Activated CD4-positive, alpha-beta T cell treated with anti-CD3 and anti-CD28 coated beads for 36 hours (primary cell): ENCODE results near the gene SLC25A10. TPM values are rescaled to one million over a fixed set of nuclear protein-coding genes. Genes with fewer than 3 reads are reported as not detected.
"Not testable (repeated sequence)": the region's sequence is repeated elsewhere in the genome, so short reads cannot be mapped to it uniquely, and the experiment has no call there.

ENCODE experiments used
- ATAC-seq: fragments of 200-7000 bp; cut with Tn5 transposase; one replicate; pipeline ENCODE4 v1.10.0; 2021; ENCODE audit warnings: mild to moderate bottlenecking, moderate library complexity
- CTCF ChIA-PET: fragments of 350-600 bp; sonication (Branson Sonifier 250); formaldehyde crosslinking; loops from one replicate; lab custom pipeline; 2021; ENCODE audit warnings: antibody characterized with exemption; lab: Charles Lee
- POLR2A ChIA-PET: fragments of 350-600 bp; sonication (Branson Sonifier 250); formaldehyde crosslinking; loops from one replicate; lab custom pipeline; 2021; ENCODE audit warnings: antibody characterized with exemption, inconsistent platforms; lab: Charles Lee
- DNase-seq: peaks from one replicate; pipeline ENCODE4 v3.0.0-alpha.2; 2020
- H3K27ac Mint-ChIP-seq: one replicate; pipeline ENCODE4 v1.8.0; 2021; ENCODE audit warnings: mixed read lengths
- H3K27me3 Mint-ChIP-seq: one replicate; pipeline ENCODE4 v1.8.0; 2021; ENCODE audit warnings: mixed read lengths
- H3K36me3 Mint-ChIP-seq: one replicate; pipeline ENCODE4 v1.8.0; 2021; ENCODE audit warnings: low read depth, mixed read lengths
- H3K4me1 Mint-ChIP-seq: one replicate; pipeline ENCODE4 v1.8.0; 2021; ENCODE audit warnings: mixed read lengths
- H3K4me3 Mint-ChIP-seq: one replicate; pipeline ENCODE4 v1.8.0; 2021; ENCODE audit warnings: mild to moderate bottlenecking, moderate library complexity, mixed read lengths
- H3K9me3 Mint-ChIP-seq: one replicate; pipeline ENCODE4 v1.8.0; 2021; ENCODE audit warnings: low read depth, mixed read lengths
- intact Hi-C, 2 experiments: fragments of 100-400 bp; cut with DNase I in 1 of 2; cut with micrococcal nuclease in 1 of 2; formaldehyde crosslinking; loops; one replicate each; pipeline versions ENCODE4 v1.14.2 to v1.15.1; 2022 to 2024; cut with DNase I, micrococcal nuclease
- total RNA-seq, 2 experiments: library from RNA; stranded (reverse); gene quantifications; one replicate each; pipeline ENCODE4 v1.2.3, GENCODE V29; 2021

SLC25A10 gene
- total RNA-seq, 2 experiments from 2014 or later = 28.6 to 31.8 TPM

DNA sequence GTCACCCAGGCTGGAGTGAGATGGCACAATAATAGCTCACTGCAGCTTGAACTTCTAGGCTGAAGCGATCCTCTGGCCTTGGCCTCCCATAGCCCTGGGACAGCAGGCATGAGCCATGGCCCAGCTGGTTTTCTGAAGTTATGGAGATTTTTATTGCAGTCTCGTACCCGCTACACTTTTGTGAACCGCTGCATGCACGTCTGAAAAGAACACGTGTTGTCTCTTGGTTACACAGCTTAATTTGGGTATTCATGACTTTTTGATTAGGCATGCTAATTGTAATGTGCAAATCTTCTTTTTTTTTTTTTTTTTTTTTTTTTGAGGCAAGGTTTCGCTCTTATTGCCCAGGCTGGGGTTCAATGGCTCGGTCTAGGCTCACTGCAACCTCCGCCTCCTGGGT lies 13.4 kb downstream of the SLC25A10 start:
- Mint-ChIP-seq H3K9me3 (no peaks in the 10 kb centered on the region), H3K27ac (no peak overlapping the region), H3K4me1 (no peaks in the 10 kb centered on the region), H3K36me3 (no peaks in the 10 kb centered on the region), H3K27me3 (peaks cover 11% of the 10 kb centered on the region), H3K4me3 (no peak overlapping the region)
- ChIA-PET CTCF (interaction anchor here (0.7 to 1.0 kb wide), 3 partner anchors 11 to 199 kb away, joined by 3 to 6 read pairs (median 3); no protein-coding TSS in a partner anchor), POLR2A (interaction anchor here (0.6 to 1.1 kb wide), 2 partner anchors 12 to 90 kb away, joined by 3 to 8 read pairs; no protein-coding TSS in a partner anchor)
- DNase-seq = no peak
- intact Hi-C loops = no loop called here
- no peak for ATAC-seq

DNA sequence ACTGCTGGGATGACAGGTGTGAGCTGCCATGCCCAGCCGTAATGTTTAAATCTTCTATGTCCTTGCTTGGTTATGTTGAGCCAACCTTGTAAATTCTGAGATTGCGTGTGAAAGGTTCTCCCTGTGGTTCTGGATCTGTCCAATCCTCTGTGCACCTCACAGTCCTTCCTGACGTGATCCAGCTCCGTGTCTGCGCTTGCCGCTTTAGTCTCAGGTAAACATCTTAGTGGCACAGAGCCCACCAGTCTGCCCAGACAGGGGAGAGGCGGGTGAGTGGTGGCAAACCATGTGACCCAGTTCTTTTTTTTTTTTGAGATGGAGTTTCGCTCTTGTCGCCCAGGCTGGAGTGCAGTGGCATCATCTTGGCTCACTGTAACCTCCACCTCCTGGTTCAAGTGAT lies 13.9 kb downstream of the SLC25A10 start:
- no peaks in the 10 kb centered on the region for H3K9me3 Mint-ChIP-seq
- ChIA-PET CTCF (interaction anchor here (1.0 kb wide), 1 partner anchor 11 kb away, joined by 6 read pairs; no protein-coding TSS in a partner anchor), POLR2A (interaction anchor here (0.6 to 1.1 kb wide), 2 partner anchors 13 to 89 kb away, joined by 3 to 8 read pairs; no protein-coding TSS in a partner anchor)

DNA sequence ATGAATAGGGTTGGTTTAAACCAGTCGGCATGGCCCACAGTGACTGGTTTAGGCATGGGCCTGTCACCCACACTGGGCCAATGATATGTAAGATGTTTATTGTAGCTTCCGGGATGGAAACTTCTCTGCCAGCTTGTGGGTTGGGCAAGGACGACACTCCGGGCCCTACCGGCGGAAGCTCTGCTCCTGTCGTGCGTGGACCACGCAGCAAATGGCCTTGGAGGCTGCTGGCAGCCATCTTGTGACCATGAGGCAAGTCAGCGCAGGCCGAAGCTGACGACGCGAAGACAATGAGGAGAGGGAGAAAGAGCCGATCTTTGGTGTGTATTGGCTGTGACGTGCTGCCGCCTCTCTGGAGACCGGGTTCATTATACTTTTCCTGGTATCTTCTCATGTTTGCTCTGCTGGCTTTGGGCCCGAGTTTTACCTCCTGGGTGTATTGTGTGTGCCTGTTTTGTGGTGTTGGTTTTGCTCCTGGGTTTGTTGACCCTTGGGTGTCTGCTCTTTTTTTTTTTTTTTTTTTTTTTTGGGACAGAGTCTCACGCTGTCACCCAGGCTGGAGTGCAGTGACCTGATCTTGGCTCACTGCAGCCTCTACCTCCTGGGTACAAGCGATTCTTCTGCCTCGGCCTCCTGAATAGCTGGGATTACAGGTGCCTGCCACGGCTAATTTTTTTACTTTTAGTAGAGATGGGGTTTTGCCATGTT lies 15.4 kb downstream of the SLC25A10 start:
- CTCF ChIA-PET = interaction anchor here (0.6 kb wide), 1 partner anchor 91 kb away, joined by 3 read pairs; no protein-coding TSS in a partner anchor
- peaks cover 16% of the 10 kb centered on the region for H3K27me3 Mint-ChIP-seq
- H3K4me1 Mint-ChIP-seq = no peaks in the 10 kb centered on the region
- no peaks in the 10 kb centered on the region for H3K9me3 Mint-ChIP-seq
- H3K4me3 Mint-ChIP-seq = no peak overlapping the region
- H3K27ac Mint-ChIP-seq = no peak overlapping the region
- intact Hi-C loops = no loop called here
- H3K36me3 Mint-ChIP-seq = no peaks in the 10 kb centered on the region
- POLR2A ChIA-PET = interaction anchor here (0.7 kb wide), 1 partner anchor 14 kb away, joined by 4 read pairs; no protein-coding TSS in a partner anchor
- DNase-seq (no peak), ATAC-seq (no peak)

More for the DNA sequence above, 13.9 kb downstream of the SLC25A10 start:
- Mint-ChIP-seq H3K4me1 (no peaks in the 10 kb centered on the region), H3K36me3 (no peaks in the 10 kb centered on the region), H3K27me3 (peaks cover 14% of the 10 kb centered on the region), H3K4me3 (no peak overlapping the region), H3K27ac (no peak overlapping the region)
- no peak for ATAC-seq
- intact Hi-C loops = no loop called here
- DNase-seq = no peak

DNA sequence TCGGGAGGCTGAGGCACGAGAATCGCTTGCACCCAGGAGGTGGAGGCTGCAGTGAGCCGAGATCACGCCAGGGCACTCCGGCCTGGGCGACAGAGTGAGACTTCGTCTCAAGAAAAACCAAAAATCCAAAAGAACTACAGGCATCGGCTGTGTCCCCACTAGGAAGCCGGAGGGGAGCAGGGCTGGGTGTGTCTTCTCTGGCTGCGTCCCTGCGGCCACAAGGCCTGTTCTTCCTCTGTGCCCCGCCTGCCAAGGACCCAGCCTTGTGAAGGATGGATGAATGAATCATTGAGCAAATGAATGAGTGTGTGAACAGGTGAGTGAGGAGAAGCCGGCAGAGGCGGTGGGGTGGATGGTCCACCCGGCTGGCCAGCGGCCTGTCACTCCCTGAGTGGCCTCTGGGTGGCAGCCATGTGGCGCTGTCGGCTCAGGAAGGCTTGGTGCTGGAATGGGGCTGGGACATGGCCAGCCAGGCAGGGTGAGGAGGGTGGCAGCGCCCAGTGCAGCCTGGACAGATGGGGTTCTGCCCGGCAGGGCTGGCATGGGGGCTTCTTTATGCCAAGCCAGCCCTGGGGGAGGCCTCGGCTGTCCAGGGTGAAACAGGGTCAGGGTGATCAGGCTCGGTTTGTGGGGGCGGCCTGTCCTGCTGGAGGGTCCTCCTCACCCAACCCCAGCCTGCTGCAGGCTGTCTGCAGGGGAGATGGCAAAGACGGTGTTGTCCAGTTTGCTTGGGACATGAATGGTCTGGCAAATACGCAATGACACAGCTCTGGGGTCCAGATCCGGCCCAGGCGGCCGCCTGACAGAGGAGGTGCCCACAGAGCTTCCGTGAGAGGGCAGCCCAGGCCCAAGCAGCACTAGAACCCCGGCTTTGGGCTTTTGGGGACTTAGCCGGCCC lies 21.7 kb downstream of the SLC25A10 start:
- POLR2A ChIA-PET = interaction anchor here (0.6 kb wide), 1 partner anchor 97 kb away, joined by 3 read pairs; no protein-coding TSS in a partner anchor
- peak; percentile 96 for ATAC-seq
- H3K27ac Mint-ChIP-seq = no peak overlapping the region

DNA sequence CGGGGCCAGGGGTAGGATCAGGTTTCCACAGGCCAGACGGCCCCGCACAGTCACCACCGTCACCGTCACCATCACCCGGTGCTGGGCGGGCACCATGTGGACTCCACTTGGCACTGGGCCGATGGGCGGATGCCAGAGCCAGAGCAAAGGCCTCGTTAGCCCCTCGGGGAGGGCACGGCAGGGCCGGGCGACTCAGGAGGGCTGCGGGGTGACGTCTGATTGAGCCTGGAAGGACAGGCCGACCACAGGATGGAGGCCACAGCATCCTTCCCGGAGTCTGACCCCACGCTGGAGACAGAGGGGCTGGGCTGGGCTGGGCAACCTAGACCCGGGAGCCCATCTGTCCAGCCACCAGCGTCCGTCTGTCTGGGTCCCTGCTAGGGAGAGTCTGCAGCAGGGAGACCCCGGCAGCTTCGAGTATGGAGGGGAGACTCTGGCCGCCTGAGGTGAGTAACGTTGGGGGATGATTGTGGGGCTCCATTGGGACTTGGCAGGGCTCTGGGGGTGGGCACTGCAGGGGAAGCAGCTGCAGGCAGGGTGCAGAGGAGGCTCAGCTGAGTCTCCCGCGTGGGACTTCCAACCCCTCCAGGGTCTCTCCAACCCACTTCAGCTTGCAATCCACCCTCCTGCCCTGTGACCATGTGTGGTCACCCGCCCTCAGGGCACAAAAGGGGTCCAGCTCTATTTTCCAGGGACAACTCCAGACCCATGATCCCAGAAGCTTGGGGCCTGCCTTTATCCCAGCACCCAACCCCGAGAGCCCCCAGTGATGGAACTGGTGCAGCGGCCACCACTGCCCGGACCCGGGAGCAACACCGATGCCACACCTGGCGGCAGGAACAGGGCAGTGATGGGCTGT lies 22.6 kb downstream of the SLC25A10 start:
- intact Hi-C loops = no loop called here
- H3K4me1 Mint-ChIP-seq = peaks cover 7% of the 10 kb centered on the region
- no peak overlapping the region for H3K4me3 Mint-ChIP-seq
- DNase-seq = no peak
- no peaks in the 10 kb centered on the region for H3K36me3 Mint-ChIP-seq
- CTCF ChIA-PET = interaction anchor here (0.8 to 1.4 kb wide), 4 partner anchors 20 to 225 kb away, joined by 3 to 4 read pairs (median 4); no protein-coding TSS in a partner anchor
- H3K27ac Mint-ChIP-seq = no peak overlapping the region
- H3K27me3 Mint-ChIP-seq = peaks cover 16% of the 10 kb centered on the region
- H3K9me3 Mint-ChIP-seq = no peaks in the 10 kb centered on the region
- POLR2A ChIA-PET = interaction anchor here (0.6 kb wide), 1 partner anchor 96 kb away, joined by 3 read pairs; no protein-coding TSS in a partner anchor
- no peak for ATAC-seq

More for the DNA sequence above, 21.7 kb downstream of the SLC25A10 start:
- CTCF ChIA-PET = interaction anchor here (0.5 to 1.1 kb wide), 3 partner anchors 20 to 191 kb away, joined by 3 to 4 read pairs (median 4); no protein-coding TSS in a partner anchor
- Mint-ChIP-seq H3K4me1 (peaks cover 7% of the 10 kb centered on the region), H3K4me3 (no peak overlapping the region), H3K9me3 (no peaks in the 10 kb centered on the region), H3K36me3 (no peaks in the 10 kb centered on the region), H3K27me3 (peaks cover 16% of the 10 kb centered on the region)
- intact Hi-C loops = loop anchor here in 1 of 2 experiments (1.0 kb wide), 4 partner anchors 99 to 288 kb away; partner anchors contain the start of gene P4HB
- peak; percentile 87 for DNase-seq

DNA sequence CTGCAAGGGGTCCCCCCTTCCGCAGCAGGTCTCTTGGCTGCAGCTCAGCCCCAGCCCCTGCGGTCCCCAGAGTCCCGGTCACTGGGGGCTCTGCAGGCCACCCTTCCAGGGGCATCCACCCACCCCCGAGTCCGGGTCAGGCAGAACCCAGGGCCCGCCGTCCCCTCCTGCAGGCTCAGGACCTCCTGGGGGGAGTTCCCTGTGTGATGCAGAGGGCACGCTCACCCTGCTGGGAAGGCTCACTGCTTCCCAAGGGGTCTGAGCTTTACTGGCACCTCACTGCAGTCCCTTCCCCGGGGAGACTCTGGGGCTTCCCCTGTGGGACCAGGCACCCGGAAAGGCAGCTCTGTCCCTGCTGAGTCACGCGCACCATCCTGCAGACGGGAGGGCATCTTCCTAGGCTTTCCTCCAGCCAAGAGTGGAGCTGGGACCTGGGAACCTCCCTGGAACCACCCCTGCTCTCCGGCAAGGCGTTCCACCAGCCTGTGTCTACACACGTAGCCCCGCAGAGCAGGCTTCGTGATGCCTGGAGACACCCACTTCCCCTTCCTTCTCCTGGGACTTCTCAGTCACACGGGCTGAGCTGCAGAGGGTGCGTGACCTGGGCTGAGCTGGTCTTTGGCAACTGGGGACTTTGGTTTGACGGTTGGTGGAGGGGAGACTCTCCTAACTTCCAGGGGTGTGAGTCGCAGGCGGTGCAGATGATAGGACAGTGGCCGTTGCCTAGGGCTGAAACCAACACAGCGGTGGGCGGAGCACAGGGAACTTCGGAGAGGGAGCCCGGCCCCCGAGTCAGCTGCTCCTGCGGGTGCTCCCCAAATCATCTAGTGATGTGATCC lies 23.4 kb downstream of the SLC25A10 start:
- intact Hi-C loops = no loop called here
- peaks cover 7% of the 10 kb centered on the region for H3K4me1 Mint-ChIP-seq
- POLR2A ChIA-PET = no interaction called here

DNA sequence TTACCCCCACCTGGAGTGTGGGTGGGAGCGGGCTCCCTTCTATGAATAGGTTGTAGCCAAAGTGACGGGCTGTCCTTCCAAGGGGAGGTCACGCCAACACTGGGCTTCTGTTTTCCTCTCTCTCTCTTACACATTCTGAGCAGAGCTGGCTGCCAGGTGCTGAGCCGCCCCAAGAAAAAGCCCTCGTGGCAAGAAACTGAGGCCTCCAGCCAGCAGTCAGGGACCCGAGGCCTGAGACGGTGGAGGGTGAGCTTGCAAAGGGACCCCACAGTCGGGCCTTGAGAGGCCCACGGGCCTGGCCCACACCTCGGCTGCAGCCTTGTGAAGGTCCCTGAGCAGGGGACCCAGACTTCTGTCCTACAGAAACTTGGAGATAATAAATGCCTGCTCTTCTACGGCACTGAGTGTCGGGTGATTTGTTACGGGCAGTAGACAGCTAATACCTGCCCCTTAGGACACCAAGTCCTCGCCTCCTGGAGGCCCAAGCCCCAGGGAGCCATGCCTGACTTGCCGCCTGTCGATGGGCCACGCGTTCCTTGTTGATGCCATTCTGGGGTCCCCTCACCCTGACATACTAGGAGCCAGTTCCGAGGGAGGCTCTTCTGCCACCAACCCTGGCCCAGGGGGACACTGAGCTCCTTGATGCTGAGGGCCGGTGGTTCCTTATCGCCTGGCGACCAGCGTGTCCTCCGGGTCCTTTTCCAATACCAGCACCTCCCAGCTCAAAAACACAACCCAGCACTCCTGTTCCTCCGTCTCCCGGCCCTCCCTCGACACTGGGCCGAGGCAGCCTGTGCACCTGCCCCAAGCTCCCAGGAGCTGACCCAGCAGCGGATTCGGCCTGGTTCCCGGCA lies 26.1 kb downstream of the SLC25A10 start:
- H3K4me1 Mint-ChIP-seq = peaks cover 7% of the 10 kb centered on the region
- ChIA-PET POLR2A (no interaction called here), CTCF (interaction anchor here (0.7 kb wide), 1 partner anchor 560 kb away, joined by 3 read pairs; no protein-coding TSS in a partner anchor)
- intact Hi-C loops = no loop called here
- H3K27me3 Mint-ChIP-seq = peaks cover 12% of the 10 kb centered on the region
- ATAC-seq (no peak), DNase-seq (no peak)
- H3K9me3 Mint-ChIP-seq = no peaks in the 10 kb centered on the region
- H3K4me3 Mint-ChIP-seq = no peak overlapping the region
- no peak overlapping the region for H3K27ac Mint-ChIP-seq
- H3K36me3 Mint-ChIP-seq = no peaks in the 10 kb centered on the region

More for the DNA sequence above, 23.4 kb downstream of the SLC25A10 start:
- CTCF ChIA-PET = interaction anchor here (0.8 to 1.4 kb wide), 3 partner anchors 56 to 224 kb away, joined by 3 to 4 read pairs (median 4); no protein-coding TSS in a partner anchor
- ATAC-seq (peak; percentile 25), DNase-seq (peak; percentile 44)
- Mint-ChIP-seq H3K27me3 (peaks cover 14% of the 10 kb centered on the region), H3K27ac (no peak overlapping the region), H3K4me3 (peak overlapping the region; percentile 28), H3K36me3 (no peaks in the 10 kb centered on the region), H3K9me3 (no peaks in the 10 kb centered on the region)

DNA sequence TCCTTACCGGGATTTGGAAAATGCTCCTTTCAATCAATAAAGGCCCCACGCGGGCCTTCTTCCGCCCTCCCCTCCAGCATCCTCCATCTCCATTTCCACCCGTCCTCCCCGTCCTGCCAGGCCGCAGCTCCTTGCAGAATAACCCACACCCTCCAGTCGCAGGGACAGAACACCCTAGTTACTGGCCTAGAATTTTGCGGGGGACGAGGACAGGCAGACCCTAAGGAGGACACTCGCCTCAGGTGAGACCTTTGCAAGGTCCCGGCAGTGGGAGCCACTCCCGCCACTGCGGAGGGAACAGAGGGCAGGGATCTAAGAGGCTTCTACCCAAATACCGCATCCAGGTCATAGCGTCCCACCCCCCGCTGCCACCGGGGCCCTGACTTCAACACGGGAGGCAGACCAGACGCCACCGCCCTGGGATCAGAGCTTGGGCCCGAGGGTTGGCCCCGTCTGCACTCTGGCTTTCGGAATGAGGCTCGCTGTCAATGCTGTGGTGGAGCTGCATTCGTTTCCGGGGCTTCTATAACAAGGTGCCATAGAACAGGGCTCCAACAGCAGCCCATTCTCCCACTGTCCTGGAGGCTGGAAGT lies 26.8 kb downstream of the SLC25A10 start:
- Mint-ChIP-seq H3K36me3 (no peaks in the 10 kb centered on the region), H3K27ac (no peak overlapping the region), H3K27me3 (peaks cover 9% of the 10 kb centered on the region), H3K4me3 (no peak overlapping the region), H3K4me1 (peaks cover 7% of the 10 kb centered on the region), H3K9me3 (no peaks in the 10 kb centered on the region)
- no peak for DNase-seq
- intact Hi-C loops = no loop called here
- ChIA-PET POLR2A (no interaction called here), CTCF (interaction anchor here (0.7 kb wide), 1 partner anchor 559 kb away, joined by 3 read pairs; no protein-coding TSS in a partner anchor)
- no peak for ATAC-seq

DNA sequence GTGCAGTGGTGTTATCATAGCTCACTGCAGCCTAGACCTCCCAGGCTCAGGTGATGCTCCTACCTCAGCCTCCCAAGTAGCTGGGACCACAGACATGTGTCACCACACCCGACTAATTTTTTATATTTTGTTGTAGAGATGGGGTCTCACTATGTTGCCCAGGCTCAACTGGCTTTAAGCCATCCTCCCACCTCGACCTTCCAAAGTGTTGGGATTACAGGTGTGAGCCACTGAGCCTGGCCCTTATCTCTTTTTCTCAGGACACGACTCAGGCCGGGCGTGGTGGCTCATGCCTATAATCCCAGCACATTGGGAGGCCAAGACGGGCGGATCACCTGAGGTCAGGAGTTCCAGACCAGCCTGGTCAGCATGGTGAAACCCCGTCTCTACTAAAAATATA lies 27.5 kb downstream of the SLC25A10 start:
- H3K27me3 Mint-ChIP-seq, H3K4me1 Mint-ChIP-seq, H3K4me3 Mint-ChIP-seq, intact Hi-C loops, DNase-seq, H3K36me3 Mint-ChIP-seq, CTCF ChIA-PET, H3K27ac Mint-ChIP-seq, H3K9me3 Mint-ChIP-seq, POLR2A ChIA-PET, ATAC-seq: not testable (repeated sequence)
